Activated CD8-positive, alpha-beta T cell treated with anti-CD3 and anti-CD28 coated beads for 36 hours (primary cell): ENCODE measurements around the gene IRX4. TPM values are rescaled to one million over a fixed set of nuclear protein-coding genes. Genes with fewer than 3 reads are reported as not detected.

ENCODE experiments used
- ATAC-seq: fragments of 200-7000 bp; cut with Tn5 transposase; one replicate; pipeline ENCODE4 v1.10.0; 2021; ENCODE audit warnings: mild to moderate bottlenecking, moderate library complexity
- CTCF ChIA-PET: fragments of 350-600 bp; sonication (Branson Sonifier 250); formaldehyde crosslinking; loops from one replicate; lab custom pipeline; 2021; ENCODE audit warnings: antibody characterized with exemption; lab: Charles Lee
- POLR2A ChIA-PET: fragments of 350-600 bp; sonication (Branson Sonifier 250); formaldehyde crosslinking; loops from one replicate; lab custom pipeline; 2021; ENCODE audit warnings: antibody characterized with exemption; lab: Charles Lee
- DNase-seq: peaks from one replicate; pipeline ENCODE4 v3.0.0-alpha.2; 2020
- H3K27ac Mint-ChIP-seq: one replicate; pipeline ENCODE4 v1.8.0; 2021; ENCODE audit warnings: mild to moderate bottlenecking, mixed read lengths
- H3K27me3 Mint-ChIP-seq: one replicate; pipeline ENCODE4 v1.8.0; 2021; ENCODE audit warnings: mixed read lengths
- H3K36me3 Mint-ChIP-seq: one replicate; pipeline ENCODE4 v1.8.0; 2021; ENCODE audit warnings: low read depth, mixed read lengths
- H3K4me1 Mint-ChIP-seq: one replicate; pipeline ENCODE4 v1.8.0; 2021; ENCODE audit warnings: low read depth, mixed read lengths
- H3K4me3 Mint-ChIP-seq: one replicate; pipeline ENCODE4 v1.8.0; 2021; ENCODE audit warnings: mild to moderate bottlenecking, moderate library complexity, mixed read lengths
- H3K9me3 Mint-ChIP-seq: one replicate; pipeline ENCODE4 v1.8.0; 2021; ENCODE audit warnings: mixed read lengths
- CTCF ChIP-seq: fragments of 200-600 bp; IDR thresholded peaks from one replicate; pipeline ENCODE4 v1.8.0; 2022; ENCODE audit warnings: antibody characterized with exemption, mild to moderate bottlenecking
- intact Hi-C: fragments of 100-400 bp; cut with micrococcal nuclease; formaldehyde crosslinking; loops from one replicate; pipeline ENCODE4 v1.10.0; 2022
- total RNA-seq, 2 experiments: library from RNA; stranded (reverse); gene quantifications; one replicate each; pipeline ENCODE4 v1.2.3, GENCODE V29; 2021

The IRX4 gene
- total RNA-seq, 2 experiments from 2014 or later: not detected

GRCh38 chr5:1914471-1914870 lies 31.7 kb upstream of the IRX4 start:
- Mint-ChIP-seq H3K36me3 (no peaks in the 10 kb centered on the region), H3K4me3 (no peak overlapping the region), H3K9me3 (no peaks in the 10 kb centered on the region), H3K27ac (no peak overlapping the region), H3K27me3 (no peaks in the 10 kb centered on the region), H3K4me1 (no peaks in the 10 kb centered on the region)
- CTCF ChIA-PET: no interaction called here
- DNase-seq (no peak), ATAC-seq (no peak)
- intact Hi-C loops: no loop called here
- POLR2A ChIA-PET: no interaction called here
- TF ChIP-seq CTCF: no peak

GRCh38 chr5:1913578-1913977 lies 30.9 kb upstream of the IRX4 start:
- DNase-seq (no peak), ATAC-seq (no peak)
- ChIA-PET CTCF (no interaction called here), POLR2A (no interaction called here)
- Mint-ChIP-seq H3K9me3 (no peaks in the 10 kb centered on the region), H3K27me3 (peaks cover under 1% of the 10 kb centered on the region), H3K4me3 (no peak overlapping the region), H3K27ac (no peak overlapping the region), H3K4me1 (no peaks in the 10 kb centered on the region), H3K36me3 (no peaks in the 10 kb centered on the region)
- intact Hi-C loops: no loop called here
- no peak for TF ChIP-seq CTCF

- no peak overlapping the region for H3K4me3 Mint-ChIP-seq
- ChIA-PET CTCF (no interaction called here), POLR2A (no interaction called here)
- ATAC-seq (no peak), DNase-seq (no peak)
- no peaks in the 10 kb centered on the region for H3K4me1 Mint-ChIP-seq
- intact Hi-C loops: no loop called here
- no peaks in the 10 kb centered on the region for H3K36me3 Mint-ChIP-seq
- H3K9me3 Mint-ChIP-seq: no peaks in the 10 kb centered on the region
- H3K27ac Mint-ChIP-seq: no peak overlapping the region
- TF ChIP-seq CTCF: no peak
- H3K27me3 Mint-ChIP-seq: peaks cover 2% of the 10 kb centered on the region
Observed at GRCh38 chr5:1912951-1913565, 30.3 kb upstream of the IRX4 start.

GRCh38 chr5:1911773-1912235 lies 29.1 kb upstream of the IRX4 start:
- POLR2A ChIA-PET: interaction anchor here (0.7 kb wide), 1 partner anchor 73 kb away, joined by 4 read pairs; no protein-coding TSS in a partner anchor
- intact Hi-C loops: no loop called here
- no peak for ATAC-seq

More at GRCh38 chr5:1911773-1912235, 29.1 kb upstream of the IRX4 start:
- no peaks in the 10 kb centered on the region for H3K9me3 Mint-ChIP-seq
- no peak for DNase-seq
- H3K36me3 Mint-ChIP-seq: no peaks in the 10 kb centered on the region
- H3K4me3 Mint-ChIP-seq: no peak overlapping the region
- peaks cover 2% of the 10 kb centered on the region for H3K27me3 Mint-ChIP-seq
- no peak for TF ChIP-seq CTCF
- H3K27ac Mint-ChIP-seq: no peak overlapping the region
- CTCF ChIA-PET: no interaction called here
- no peaks in the 10 kb centered on the region for H3K4me1 Mint-ChIP-seq
